Calu3 (cell line): ENCODE measurements around the gene HTRA2. TPM values are rescaled to one million over a fixed set of nuclear protein-coding genes. Genes with fewer than 3 reads are reported as not detected.

Source experiments
- BruUV-seq: library from RNA; stranded (reverse); fragments of 400-500 nt; replicated peaks from 2 replicates; lab custom pipeline; 2021; lab: Mats Ljungman, UMichigan
- CTCF ChIA-PET: fragments of 300-600 bp; sonication (Branson Sonifier 250); formaldehyde crosslinking; loops from one replicate; lab custom pipeline; 2022; ENCODE audit warnings: antibody characterized with exemption; lab: Charles Lee
- DNase-seq: peaks from one replicate; pipeline ENCODE4 v3.0.0; 2022
- H3K27ac Mint-ChIP-seq: one replicate; pipeline ENCODE4 v1.8.0; 2022; ENCODE audit warnings: mixed read lengths; ENCODE audit not compliant: unreplicated experiment
- H3K27me3 Mint-ChIP-seq: one replicate; pipeline ENCODE4 v1.8.0; 2022; ENCODE audit warnings: mixed read lengths; ENCODE audit not compliant: unreplicated experiment
- H3K36me3 Mint-ChIP-seq: one replicate; pipeline ENCODE4 v1.8.0; 2022; ENCODE audit warnings: mild to moderate bottlenecking, moderate library complexity, mixed read lengths; ENCODE audit not compliant: insufficient read depth, unreplicated experiment
- H3K4me1 Mint-ChIP-seq: one replicate; pipeline ENCODE4 v1.8.0; 2022; ENCODE audit warnings: mild to moderate bottlenecking, low read depth, mixed read lengths; ENCODE audit not compliant: unreplicated experiment
- H3K4me3 Mint-ChIP-seq: one replicate; pipeline ENCODE4 v1.8.0; 2022; ENCODE audit warnings: mild to moderate bottlenecking, low read depth, moderate library complexity, mixed read lengths; ENCODE audit not compliant: unreplicated experiment
- H3K9me3 Mint-ChIP-seq: one replicate; pipeline ENCODE4 v1.8.0; 2022; ENCODE audit warnings: low read depth, mixed read lengths; ENCODE audit not compliant: unreplicated experiment
- intact Hi-C: fragments of 100-400 bp; cut with micrococcal nuclease; formaldehyde crosslinking; loops from one replicate; pipeline ENCODE4 v1.10.0; 2022; ENCODE audit not compliant: unreplicated experiment
- total RNA-seq: library from RNA; stranded (reverse); gene quantifications from 2 replicates; pipeline ENCODE4 v1.2.3, GENCODE V29; 2022
- TF ChIP-seq, protein P1 (sequence below): fragments of 200-600 bp; IDR thresholded peaks from one replicate; pipeline ENCODE4 v1.8.0; 2022; ENCODE audit warnings: antibody characterized with exemption; ENCODE audit not compliant: unreplicated experiment

HTRA2 gene
- total RNA-seq, 1 experiment from 2014 or later = 26.3 TPM

DNA sequence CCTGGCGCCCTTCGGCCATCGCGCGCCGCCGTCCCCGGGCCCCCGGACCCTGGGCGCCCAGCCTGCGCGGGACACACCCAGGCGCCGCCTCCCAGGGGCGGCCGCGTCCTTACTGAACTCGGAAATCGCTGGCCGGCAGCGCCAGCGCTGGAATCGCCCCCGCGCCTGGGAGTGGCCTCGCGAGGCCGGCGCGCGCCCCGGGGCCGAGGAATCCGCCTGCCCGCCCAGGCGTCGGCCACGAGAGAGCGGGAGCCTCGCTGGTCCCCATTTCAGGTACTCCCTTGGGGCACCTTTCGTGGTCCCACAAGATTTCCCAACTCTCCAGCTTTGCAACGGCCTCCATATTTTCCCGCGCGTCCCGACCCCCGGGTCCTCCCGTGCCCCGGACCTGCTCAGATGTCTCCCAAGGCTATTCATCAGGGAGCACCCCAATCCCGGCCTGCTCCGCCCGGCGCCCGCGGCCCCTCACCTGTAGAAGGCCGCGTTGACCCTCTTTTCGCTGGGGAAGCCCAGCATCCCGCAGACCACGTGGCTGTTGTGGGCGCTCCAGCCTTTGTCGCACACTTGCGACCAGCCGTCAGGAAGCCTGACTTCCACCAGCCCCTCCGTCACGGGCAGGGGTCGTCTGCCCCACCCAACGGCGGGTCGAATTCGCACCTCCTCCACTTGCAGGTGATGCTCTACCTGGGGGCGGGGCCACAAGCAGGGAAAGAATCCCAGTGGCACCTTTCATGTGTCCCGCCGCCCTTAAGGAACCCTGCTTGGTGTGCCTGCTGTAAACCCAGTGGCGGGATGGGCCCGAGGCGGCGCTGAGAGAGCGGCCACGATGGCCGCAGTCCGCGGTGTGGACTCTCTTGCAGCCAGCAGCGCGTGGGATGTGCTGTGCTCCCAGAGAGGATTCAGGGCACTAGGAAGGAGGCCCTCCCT lies 19.4 kb downstream of the HTRA2 start:
- TSS peak; percentile 75 for BruUV-seq
- Mint-ChIP-seq H3K9me3 (no peaks in the 10 kb centered on the region), H3K4me3 (peak overlapping the region; percentile 70), H3K27ac (peak overlapping the region; percentile 13), H3K36me3 (peaks cover 18% of the 10 kb centered on the region), H3K27me3 (no peaks in the 10 kb centered on the region), H3K4me1 (peaks cover 27% of the 10 kb centered on the region)
- peak; percentile 76 for DNase-seq
- CTCF ChIA-PET = interaction anchor here (0.5 kb wide), 1 partner anchor 702 kb away, joined by 4 read pairs; no protein-coding TSS in a partner anchor
- TF ChIP-seq, protein P1, sequence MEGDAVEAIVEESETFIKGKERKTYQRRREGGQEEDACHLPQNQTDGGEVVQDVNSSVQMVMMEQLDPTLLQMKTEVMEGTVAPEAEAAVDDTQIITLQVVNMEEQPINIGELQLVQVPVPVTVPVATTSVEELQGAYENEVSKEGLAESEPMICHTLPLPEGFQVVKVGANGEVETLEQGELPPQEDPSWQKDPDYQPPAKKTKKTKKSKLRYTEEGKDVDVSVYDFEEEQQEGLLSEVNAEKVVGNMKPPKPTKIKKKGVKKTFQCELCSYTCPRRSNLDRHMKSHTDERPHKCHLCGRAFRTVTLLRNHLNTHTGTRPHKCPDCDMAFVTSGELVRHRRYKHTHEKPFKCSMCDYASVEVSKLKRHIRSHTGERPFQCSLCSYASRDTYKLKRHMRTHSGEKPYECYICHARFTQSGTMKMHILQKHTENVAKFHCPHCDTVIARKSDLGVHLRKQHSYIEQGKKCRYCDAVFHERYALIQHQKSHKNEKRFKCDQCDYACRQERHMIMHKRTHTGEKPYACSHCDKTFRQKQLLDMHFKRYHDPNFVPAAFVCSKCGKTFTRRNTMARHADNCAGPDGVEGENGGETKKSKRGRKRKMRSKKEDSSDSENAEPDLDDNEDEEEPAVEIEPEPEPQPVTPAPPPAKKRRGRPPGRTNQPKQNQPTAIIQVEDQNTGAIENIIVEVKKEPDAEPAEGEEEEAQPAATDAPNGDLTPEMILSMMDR = no peak
- intact Hi-C loops = no loop called here

DNA sequence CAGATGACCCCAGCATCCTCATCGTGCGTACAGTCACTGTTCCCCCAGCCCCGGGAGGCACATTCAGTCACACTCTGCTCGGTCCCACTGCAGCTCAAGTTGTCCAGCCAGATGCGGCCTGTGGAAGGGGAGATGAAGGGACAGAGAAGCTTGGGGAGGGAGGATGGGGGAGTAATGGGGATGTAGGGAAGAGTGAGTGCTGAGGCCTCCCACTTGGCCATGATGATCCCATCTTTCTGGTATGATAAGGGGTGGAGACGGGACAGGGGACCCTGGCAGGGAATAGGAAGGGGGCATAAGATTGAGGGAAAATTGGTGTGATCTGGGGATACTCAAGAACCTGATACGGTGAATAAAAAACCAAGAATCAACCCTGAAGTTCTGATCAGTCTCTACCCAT lies 20.5 kb downstream of the HTRA2 start:
- Mint-ChIP-seq H3K27ac (no peak overlapping the region), H3K36me3 (peaks cover 26% of the 10 kb centered on the region), H3K27me3 (no peaks in the 10 kb centered on the region), H3K9me3 (no peaks in the 10 kb centered on the region), H3K4me3 (peak overlapping the region; percentile 70), H3K4me1 (peaks cover 27% of the 10 kb centered on the region)
- intact Hi-C loops = no loop called here
- TF ChIP-seq, protein P1 = no peak
- DNase-seq = no peak
- CTCF ChIA-PET = no interaction called here
- BruUV-seq = no TSS peak

DNA sequence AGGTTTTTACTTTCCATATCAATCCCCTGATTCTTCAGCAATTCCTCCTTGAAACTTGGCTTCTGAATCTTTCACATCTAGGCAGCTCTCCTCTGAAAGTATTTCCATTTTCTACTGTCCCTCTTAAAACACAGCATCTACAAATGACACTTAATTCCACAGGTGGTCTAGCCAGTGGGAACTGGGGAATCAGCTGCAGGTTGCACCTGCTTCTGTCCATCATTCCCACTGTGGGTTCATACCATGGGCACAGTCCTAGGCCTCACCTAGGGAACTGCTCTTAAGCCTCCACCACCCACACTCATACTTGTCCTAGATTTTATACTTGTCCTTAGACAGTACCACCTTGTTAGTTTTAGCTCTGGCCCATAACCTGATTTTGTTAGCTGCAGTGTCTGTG lies 21.8 kb downstream of the HTRA2 start:
- TF ChIP-seq, protein P1 = no peak
- Mint-ChIP-seq H3K27ac (no peak overlapping the region), H3K9me3 (no peaks in the 10 kb centered on the region), H3K4me3 (no peak overlapping the region), H3K27me3 (no peaks in the 10 kb centered on the region), H3K4me1 (peaks cover 27% of the 10 kb centered on the region), H3K36me3 (peaks cover 34% of the 10 kb centered on the region)
- no peak for DNase-seq
- intact Hi-C loops = no loop called here
- BruUV-seq = no TSS peak
- CTCF ChIA-PET = no interaction called here

DNA sequence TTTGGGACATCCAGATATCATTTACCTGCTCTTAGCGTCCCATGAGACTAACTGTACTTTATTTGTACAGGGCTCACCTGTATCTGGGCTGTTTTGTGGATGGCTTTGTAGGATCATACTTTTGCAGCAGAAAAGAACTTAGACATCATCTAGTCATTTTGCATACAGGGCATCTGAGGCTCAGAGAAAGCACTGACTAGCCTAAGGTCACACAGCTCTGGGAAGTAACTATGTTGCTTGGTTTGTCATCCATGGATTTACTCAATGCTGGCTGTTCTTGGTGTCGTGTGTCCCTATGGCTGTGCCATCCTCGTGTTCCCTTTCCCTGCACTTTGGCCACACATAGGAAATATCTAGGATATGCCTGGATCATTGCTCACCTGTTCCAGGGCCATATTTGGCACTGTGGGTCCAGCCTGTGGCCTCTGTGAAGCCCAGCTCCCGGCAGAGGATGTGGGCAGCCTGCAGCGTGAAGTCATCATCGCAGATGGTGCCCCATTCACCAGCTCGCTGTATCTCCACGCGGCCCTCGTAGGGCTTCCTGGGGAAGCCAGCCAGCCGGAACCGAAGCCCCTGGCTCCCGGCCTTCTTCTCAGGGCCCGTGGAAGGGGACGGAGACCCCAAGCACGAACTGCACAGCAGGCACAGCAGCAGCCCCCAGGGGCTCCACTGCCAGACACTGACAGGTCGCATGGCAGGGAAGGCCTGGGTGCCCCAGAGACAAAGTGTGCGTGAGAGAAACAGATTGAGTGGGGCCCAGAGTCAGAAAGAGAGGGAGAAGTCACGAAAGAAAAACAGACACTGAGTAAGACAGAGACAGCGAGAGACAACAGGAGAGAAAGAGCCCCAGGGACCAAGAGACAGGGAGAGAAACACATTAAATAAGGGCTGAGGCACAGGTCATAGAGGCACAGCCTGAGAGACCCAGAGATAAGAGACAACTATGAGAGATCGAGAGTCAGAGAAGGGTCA lies 22.5 kb downstream of the HTRA2 start:
- DNase-seq = no peak
- Mint-ChIP-seq H3K9me3 (no peaks in the 10 kb centered on the region), H3K36me3 (peaks cover 34% of the 10 kb centered on the region), H3K4me1 (peaks cover 27% of the 10 kb centered on the region), H3K4me3 (no peak overlapping the region), H3K27me3 (no peaks in the 10 kb centered on the region), H3K27ac (peak overlapping the region; percentile 1)
- intact Hi-C loops = no loop called here
- TF ChIP-seq, protein P1 = no peak
- CTCF ChIA-PET = no interaction called here
- BruUV-seq = no TSS peak
